ENCODE results near the gene HTR3B. TPM values are rescaled to one million over a fixed set of nuclear protein-coding genes. Genes with fewer than 3 reads are reported as not detected.

HTR3B gene
- total RNA-seq, 1 donor from 2014 or later, result not detected

- Histone ChIP-seq H3K27me3 (ENCODE audit: low read depth) (peaks cover 41% of the 10 kb centered on the region), H3K27ac (replicated peaks) (no peak overlapping the region), H3K9me3 (replicated peaks) (no peaks in the 10 kb centered on the region), H3K4me3 (no peak overlapping the region), H3K36me3 (no peaks in the 10 kb centered on the region), H3K4me1 (no peaks in the 10 kb centered on the region)
- no peak for TF ChIP-seq CTCF (IDR thresholded peaks at IDR 0.05; ENCODE audit: borderline replicate concordance)
- DNase-seq, result no peak
- intact Hi-C loops (cut with micrococcal nuclease), result no loop called here
Observed at GRCh38 chr11:113960702-113961330, 56.2 kb downstream of the HTR3B start.

GRCh38 chr11:113967361-113967760 lies 62.8 kb downstream of the HTR3B start:
- H3K36me3 ChIP-seq, result no peaks in the 10 kb centered on the region
- H3K9me3 ChIP-seq (replicated peaks), result no peaks in the 10 kb centered on the region
- H3K4me3 ChIP-seq, result no peak overlapping the region
- intact Hi-C loops (cut with micrococcal nuclease), result no loop called here
- peaks cover 33% of the 10 kb centered on the region for H3K27me3 ChIP-seq (ENCODE audit: low read depth)
- no peak overlapping the region for H3K27ac ChIP-seq (replicated peaks)
- H3K4me1 ChIP-seq, result no peaks in the 10 kb centered on the region
- TF ChIP-seq CTCF (IDR thresholded peaks at IDR 0.05; ENCODE audit: borderline replicate concordance), result no peak
- no peak for DNase-seq

- intact Hi-C loops (cut with micrococcal nuclease), result no loop called here
- Histone ChIP-seq H3K9me3 (replicated peaks) (no peaks in the 10 kb centered on the region), H3K27me3 (ENCODE audit: low read depth) (peaks cover 46% of the 10 kb centered on the region), H3K4me3 (no peak overlapping the region), H3K4me1 (peaks cover 12% of the 10 kb centered on the region), H3K36me3 (no peaks in the 10 kb centered on the region), H3K27ac (replicated peaks) (no peak overlapping the region)
- no peak for TF ChIP-seq CTCF (IDR thresholded peaks at IDR 0.05; ENCODE audit: borderline replicate concordance)
- no peak for DNase-seq
Observed at GRCh38 chr11:113971506-113972195, 67.1 kb downstream of the HTR3B start.

- no peaks in the 10 kb centered on the region for H3K9me3 ChIP-seq (replicated peaks)
- intact Hi-C loops (cut with micrococcal nuclease), result no loop called here
- peaks cover 12% of the 10 kb centered on the region for H3K4me1 ChIP-seq
- H3K27me3 ChIP-seq (ENCODE audit: low read depth), result peaks cover 56% of the 10 kb centered on the region
- peak; percentile 65 for DNase-seq
- TF ChIP-seq CTCF (IDR thresholded peaks at IDR 0.05; ENCODE audit: borderline replicate concordance), result no peak
- no peaks in the 10 kb centered on the region for H3K36me3 ChIP-seq
- H3K27ac ChIP-seq (replicated peaks), result no peak within 1 kb of the TSS
- no peak within 1 kb of the TSS for H3K4me3 ChIP-seq
Observed at GRCh38 chr11:113974741-113975470, 70.3 kb downstream of the HTR3B start, which contains the start of gene HTR3A. Gene HTR3A, plus strand, starts transcription at chr11:113975108. Its CDS starts 218 bp downstream, at chr11:113975326.

GRCh38 chr11:113977071-113977490 lies 72.5 kb downstream of the HTR3B start:
- H3K27me3 ChIP-seq (ENCODE audit: low read depth), result peaks cover 60% of the 10 kb centered on the region
- intact Hi-C loops (cut with micrococcal nuclease), result no loop called here
- H3K9me3 ChIP-seq (replicated peaks), result no peaks in the 10 kb centered on the region
- no peak for DNase-seq
- no peaks in the 10 kb centered on the region for H3K36me3 ChIP-seq
- no peak for TF ChIP-seq CTCF (IDR thresholded peaks at IDR 0.05; ENCODE audit: borderline replicate concordance)
- H3K4me1 ChIP-seq, result peaks cover 12% of the 10 kb centered on the region
- no peak overlapping the region for H3K27ac ChIP-seq (replicated peaks)
- H3K4me3 ChIP-seq, result no peak overlapping the region

Data from left ventricle myocardium inferior (tissue), 1 donor.